HG02884 (cell line): ENCODE data around the gene GGA3.
"Not testable (repeated sequence)": the region's sequence is repeated elsewhere in the genome, so short reads cannot be mapped to it uniquely, and the experiment has no call there.

Source experiments
- ATAC-seq: cut with Tn5 transposase; IDR thresholded peaks from one replicate; pipeline ENCODE4 v1.9.1; 2021; ENCODE audit warnings: mild to moderate bottlenecking, moderate library complexity; ENCODE audit not compliant: unreplicated experiment

Gene GGA3

DNA sequence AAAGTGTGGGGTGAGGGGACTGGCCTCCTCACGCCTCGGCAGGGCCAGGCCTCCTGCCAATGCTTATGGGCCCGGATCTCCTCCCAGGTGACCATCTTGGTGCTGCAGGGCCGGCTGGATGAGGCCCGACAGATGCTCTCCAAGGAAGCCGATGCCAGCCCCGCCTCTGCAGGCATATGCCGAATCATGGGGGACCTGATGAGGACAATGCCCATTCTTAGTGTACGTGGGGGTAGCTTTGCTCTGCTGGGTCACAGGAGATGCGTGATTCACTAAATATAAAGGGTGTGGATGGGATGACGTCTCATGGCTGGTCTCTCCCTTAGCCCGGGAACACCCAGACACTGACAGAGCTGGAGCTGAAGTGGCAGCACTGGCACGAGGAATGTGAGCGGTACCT lies 36.4 kb downstream of the GGA3 start:
- ATAC-seq = no peak

DNA sequence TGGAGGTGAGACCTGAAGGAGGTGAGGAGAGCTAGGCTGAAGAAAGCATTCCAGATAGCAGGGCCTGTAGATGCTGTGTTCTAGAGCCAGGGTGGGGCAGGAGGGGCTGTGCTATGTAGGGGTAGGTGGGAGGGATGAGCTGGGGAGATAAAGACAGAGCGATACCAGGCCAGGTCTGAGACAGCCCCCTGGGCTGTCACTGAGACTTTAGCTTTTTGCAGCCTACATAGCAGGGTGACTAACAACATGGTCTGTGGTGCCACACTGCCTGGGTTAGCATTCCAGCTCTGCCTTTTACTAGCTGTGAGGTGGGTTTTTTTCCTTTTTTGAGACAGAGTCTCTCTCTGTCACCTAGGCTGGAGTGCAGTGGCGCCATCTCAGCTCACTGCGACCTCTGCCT lies 41.6 kb downstream of the GGA3 start:
- no peak for ATAC-seq

DNA sequence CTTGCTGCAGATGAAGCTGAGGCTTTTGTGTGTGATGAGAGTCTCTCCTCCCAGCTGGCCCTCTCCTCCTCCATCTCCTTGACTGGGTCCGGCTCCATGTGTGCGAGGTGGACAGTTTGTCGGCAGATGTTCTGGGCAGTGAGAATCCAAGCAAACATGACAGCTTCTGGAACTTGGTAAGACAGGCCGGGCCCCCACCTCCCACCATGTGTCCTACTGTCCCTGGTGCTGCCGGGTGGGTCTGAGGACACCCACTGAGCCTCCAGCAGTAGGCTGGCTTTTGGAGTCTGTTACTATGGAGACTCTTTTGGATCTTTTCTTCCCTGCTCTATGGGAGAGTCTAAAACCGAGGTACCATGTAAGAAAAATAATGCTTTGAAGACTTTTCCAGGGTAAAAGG lies 43.3 kb downstream of the GGA3 start:
- ATAC-seq = no peak

DNA sequence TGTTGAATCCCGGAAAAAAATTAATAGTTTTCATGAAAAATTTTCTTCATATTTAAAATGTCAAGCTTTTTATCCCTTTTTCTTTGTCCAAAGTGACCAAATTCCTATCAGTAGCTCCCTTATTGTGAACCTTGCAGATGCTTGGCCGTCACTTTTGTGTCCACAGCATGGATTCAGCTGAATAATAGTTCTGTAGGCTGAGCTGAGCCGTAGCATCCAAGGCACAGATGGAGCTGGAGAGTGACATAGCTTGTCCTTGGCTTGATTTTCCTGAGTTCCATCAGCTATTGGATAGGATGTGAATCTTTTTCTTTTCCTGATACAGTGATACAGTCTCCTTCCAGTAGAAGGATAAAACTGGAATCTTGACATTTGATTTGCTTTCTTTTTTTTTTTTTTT lies 52.3 kb downstream of the GGA3 start:
- no peak for ATAC-seq

DNA sequence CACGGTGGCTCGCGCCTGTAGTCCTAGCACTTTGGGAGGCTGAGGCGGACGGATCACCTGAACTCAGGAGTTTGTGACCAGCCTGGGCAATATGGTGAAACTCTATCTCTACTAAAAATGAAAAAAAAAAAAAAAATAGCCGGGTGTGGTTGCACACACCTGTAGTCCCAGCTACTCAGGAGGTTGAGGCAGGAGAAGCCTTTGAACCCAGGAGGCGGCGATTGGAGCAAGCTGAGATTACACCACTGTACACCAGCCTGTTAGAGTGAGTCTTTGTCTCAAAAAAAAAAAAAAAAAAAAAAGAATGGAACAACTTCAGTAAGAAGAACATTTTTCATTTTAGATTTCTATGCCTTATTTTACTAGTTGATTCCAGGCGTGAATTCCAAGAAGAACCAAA lies 53.2 kb downstream of the GGA3 start:
- no peak for ATAC-seq

DNA sequence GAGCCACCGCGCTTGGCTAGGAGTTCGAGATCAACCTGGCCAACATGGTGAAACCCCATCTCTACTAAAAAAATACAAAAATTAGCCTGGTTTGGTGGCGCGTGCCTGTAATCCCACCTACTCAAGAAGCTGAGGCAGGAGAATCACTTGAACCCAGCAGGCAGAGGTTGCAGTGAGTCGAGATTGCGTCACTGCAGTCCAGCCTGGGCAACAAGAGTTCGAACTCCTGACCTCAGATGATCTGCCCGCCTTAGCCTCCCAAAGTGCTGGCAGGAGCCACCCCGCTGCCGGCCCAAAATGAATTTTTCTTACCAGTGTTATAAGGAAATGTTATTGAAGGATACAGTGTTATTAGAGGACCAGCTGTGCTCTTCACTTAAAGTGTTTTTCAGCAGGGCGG lies 53.6 kb downstream of the GGA3 start:
- ATAC-seq = no peak

DNA sequence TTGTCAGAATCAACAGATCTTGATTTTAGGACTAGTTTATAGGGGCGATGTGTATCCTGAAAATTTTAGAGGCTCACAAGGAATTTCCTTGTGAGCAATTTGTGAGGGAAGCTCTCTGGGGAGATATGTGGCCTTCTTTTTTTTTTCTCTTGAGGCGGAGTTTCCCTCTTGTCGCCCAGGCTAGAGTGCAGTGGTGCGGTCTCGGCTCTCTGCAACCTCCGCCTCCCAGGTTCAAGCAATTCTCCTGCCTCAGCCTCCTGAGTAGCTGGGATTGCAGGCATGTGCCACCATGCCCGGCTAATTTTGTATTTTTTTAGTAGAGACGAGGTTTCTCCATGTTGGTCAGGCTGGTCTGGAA lies 54.4 kb downstream of the GGA3 start:
- not testable (repeated sequence) for ATAC-seq

DNA sequence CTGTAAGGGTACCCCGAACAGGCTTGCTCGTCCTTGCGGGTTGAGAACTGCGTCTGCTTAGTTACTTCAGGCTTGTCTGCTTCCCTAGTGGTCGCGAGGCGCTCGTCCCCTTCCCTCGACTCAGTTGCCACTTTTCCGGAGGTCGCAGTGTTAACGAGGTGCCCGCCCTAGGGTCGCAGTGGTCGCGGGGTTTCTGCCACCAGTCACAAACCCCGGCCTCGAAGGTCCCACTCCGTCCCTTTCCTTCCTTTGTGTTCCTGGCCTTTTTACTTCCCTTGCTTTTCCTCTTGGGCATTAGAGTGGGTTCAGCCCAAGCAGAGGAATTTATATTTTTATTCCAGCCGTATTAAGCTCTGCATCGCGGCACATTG lies 55.6 kb downstream of the GGA3 start:
- no peak for ATAC-seq

DNA sequence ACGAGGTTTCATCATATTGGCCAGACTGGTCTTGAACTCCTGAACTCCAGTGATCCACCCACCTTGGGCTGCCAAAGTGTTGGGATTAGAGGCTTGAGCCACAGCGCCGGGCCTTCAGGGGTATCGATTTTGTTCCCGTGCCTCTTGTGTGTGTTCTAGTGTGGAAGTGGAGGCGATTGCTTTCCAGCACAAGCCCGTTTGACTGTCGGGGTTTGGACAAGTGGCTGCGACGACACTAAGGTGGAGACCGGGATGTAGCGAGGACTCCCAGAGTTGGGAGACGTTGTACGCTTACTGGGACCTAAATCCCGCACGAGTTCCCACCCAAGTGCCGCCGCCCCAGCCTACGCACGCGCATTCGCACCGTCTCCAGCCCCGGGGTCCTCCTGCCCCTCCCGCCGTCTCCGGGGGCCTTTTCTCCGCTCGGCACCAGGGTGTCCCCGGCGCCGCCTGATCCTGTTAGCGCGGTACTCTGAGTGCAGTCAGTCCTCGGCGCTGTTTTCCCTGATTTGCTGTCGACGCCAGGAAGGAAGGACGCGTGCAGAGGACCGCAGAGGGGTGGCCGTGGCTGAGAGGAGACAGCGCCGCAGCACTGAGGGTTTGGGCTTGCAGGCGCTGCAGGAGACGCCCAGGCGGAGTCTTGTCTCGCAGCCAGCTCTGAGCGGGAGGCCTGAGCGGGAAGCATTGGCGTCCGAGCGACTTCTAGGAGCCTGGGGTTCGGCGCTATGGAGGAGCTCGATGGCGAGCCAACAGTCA lies 56.2 kb downstream of the GGA3 start, which contains the start of gene NUP85:
TSS of gene NUP85 (plus strand) at position 643 of the 756 bp plus-strand sequence. CDS start at position 726, 83 bp downstream.
- ATAC-seq = no peak

DNA sequence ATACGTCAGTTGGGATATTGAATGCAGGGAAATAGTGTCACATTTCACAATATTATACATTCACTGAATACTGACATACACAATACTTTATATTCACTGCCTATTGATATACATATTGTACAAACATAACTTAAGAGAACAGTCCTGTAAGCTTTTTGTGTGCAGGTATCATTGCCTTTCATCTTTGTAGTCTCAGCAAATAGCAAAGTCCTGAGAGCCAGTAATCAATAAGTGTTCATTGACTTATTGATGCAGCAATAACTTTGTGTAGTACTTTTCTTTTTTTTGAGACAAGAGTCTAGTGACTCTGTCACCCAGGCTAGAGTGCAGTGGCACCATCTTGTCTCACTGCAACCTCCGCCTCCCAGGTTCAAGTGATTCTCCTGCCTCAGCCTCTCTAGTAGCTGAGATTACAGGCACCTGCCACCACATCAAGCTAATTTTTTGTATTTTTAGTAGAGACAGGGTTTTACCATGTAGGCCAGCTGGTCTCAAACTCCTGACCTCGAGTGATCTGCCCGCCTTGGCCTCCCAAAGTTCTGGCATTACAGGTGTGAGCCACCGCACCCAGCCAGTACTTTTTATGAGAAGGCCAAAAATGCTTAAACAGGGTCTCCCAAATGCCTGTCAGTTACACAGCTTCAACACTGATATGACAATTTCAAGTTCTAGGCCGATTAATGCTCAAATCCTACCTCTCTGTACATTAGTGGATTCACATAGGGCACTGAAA lies 61.4 kb downstream of the GGA3 start:
- ATAC-seq = no peak

DNA sequence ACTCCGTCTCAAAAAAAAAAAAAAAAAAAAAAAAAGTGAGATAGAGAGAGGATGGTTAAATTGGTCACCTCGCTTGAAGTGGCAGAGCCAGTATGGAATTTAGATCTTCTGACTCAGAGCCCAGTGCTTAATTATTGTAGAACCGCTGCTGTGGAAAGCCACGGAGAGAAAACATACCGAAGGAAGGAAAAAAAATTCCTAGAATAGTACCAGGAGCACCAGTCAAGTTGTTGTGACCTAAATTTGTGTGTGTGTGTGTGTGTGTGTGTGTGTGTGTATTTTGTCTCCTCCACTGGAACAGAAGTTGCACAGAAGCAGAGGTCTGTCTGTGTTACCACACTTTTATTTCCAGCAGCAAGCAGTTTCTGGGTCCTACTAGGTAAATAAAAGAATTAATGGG lies 66.5 kb downstream of the GGA3 start:
- ATAC-seq = no peak

DNA sequence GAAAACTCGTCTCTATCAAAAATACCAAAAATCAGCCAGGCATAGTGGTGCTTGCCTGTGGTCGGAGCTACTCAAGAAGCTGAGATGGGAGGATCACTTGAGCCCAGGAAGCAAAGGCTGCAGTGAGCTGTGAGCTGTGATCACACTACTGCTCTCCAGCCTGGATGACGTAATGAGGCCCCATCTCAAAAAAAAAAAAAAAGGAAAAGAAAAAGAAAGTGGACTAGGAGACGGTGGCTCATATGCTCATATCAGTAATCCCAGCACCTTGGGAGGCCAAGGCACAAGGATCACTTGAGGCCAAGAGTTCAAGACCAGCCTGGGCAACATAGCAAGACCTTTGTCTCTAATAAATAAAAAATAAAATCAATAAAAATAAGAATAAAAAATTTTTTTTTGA lies 69.8 kb downstream of the GGA3 start:
- no peak for ATAC-seq

DNA sequence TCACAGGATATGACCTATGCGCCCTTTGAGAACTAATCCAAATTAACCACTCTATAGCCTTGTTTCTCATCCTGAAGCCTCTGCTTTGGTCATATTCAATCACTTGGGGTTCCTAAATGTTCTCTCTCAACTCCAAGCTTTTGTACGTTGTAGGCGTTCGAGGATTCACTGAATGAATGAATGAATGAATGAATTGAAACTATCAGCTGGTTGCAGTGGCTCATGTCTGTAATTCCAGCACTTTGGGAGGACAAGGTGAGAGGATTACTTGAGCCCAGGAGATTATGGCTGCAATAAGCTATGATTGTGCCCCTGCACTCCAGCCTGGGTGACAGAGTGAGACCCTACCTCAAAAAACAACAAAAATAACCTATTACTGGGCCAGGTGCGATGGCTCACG lies 72.8 kb downstream of the GGA3 start:
- ATAC-seq = no peak
